Pulmonary artery endothelial cell (primary cell): ENCODE data around the gene WWP2. TPM values are rescaled to one million over a fixed set of nuclear protein-coding genes. Genes with fewer than 3 reads are reported as not detected.

Experiments used
- total RNA-seq: library from RNA; depleted of rRNA; stranded (reverse); fragments of >200 nt; gene quantifications from 2 replicates; pipeline ENCODE4 v1.2.3, GENCODE V29; 2014

The WWP2 gene
- total RNA-seq, 1 donor from 2014 or later: 17.9 TPM

Other genes with a start within 250 kb of the WWP2 start
- gene NFAT5, start 196.4 kb upstream of the WWP2 start, total RNA-seq: 13.2 and 20.2 TPM in 2 replicates
- 560 and 776 TPM in 2 replicates for gene NQO1, start 35.8 kb upstream of the WWP2 start, total RNA-seq
- 29.1 and 55.3 TPM in 2 replicates for gene NOB1, start 7.4 kb upstream of the WWP2 start, total RNA-seq
- gene CLEC18A, start 189.0 kb downstream of the WWP2 start, total RNA-seq: 0.13 and 0.53 TPM in 2 replicates